ENCODE data around the gene SNRNP200. TPM values are rescaled to one million over a fixed set of nuclear protein-coding genes. Genes with fewer than 3 reads are reported as not detected.
A peak's percentile ranks its signal among the peaks of the same experiment; 100 is the strongest.

SNRNP200 gene
- total RNA-seq, 2 donors from 2014 or later: 190 to 211 TPM

DNA sequence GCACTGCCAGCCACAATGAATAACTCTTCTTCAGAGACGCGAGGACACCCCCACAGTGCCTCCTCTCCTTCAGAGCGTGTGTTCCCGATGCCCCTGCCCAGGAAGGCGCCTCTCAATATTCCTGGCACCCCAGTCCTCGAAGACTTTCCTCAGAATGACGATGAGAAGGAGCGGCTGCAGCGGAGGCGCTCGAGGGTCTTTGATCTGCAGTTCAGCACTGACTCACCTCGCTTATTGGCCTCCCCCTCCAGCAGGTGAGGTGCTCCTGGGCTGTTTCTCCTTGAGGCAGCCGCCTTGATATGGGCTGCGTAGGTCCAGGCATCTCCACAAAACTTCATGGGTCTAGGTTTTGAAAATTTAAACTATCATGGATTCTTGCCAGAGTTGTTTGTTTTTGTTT is 36.3 kb upstream of the SNRNP200 start:
- 96 to 100% methylated on average over 9 to 14 of the region's 14 CpGs for WGBS, 2 experiments (ENCODE audit: insufficient coverage in 1 of 2, insufficient read length in 1 of 2)
- TF ChIP-seq, protein P1, sequence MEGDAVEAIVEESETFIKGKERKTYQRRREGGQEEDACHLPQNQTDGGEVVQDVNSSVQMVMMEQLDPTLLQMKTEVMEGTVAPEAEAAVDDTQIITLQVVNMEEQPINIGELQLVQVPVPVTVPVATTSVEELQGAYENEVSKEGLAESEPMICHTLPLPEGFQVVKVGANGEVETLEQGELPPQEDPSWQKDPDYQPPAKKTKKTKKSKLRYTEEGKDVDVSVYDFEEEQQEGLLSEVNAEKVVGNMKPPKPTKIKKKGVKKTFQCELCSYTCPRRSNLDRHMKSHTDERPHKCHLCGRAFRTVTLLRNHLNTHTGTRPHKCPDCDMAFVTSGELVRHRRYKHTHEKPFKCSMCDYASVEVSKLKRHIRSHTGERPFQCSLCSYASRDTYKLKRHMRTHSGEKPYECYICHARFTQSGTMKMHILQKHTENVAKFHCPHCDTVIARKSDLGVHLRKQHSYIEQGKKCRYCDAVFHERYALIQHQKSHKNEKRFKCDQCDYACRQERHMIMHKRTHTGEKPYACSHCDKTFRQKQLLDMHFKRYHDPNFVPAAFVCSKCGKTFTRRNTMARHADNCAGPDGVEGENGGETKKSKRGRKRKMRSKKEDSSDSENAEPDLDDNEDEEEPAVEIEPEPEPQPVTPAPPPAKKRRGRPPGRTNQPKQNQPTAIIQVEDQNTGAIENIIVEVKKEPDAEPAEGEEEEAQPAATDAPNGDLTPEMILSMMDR (conservative IDR thresholded peaks at IDR 0.05): no peak
- peaks cover 52% of the 10 kb centered on the region for H3K36me3 Mint-ChIP-seq (ENCODE audit: low read depth)
- no peak overlapping the region for H3K4me3 ChIP-seq (ENCODE audit: low read length)
- H3K36me3 ChIP-seq (ENCODE audit: control insufficient read depth, insufficient read depth, low read length): peaks cover 47% of the 10 kb centered on the region
- DNase-seq: no peak
- H3K27me3 ChIP-seq (ENCODE audit: control insufficient read depth, insufficient read depth, low read length, poor library complexity, severe bottlenecking): no peaks in the 10 kb centered on the region
- H3K9me3 Mint-ChIP-seq: no peaks in the 10 kb centered on the region
- H3K27me3 Mint-ChIP-seq (ENCODE audit: insufficient read depth): no peaks in the 10 kb centered on the region
- peaks cover under 1% of the 10 kb centered on the region for H3K4me1 Mint-ChIP-seq
- no peak overlapping the region for H3K27ac Mint-ChIP-seq
- no peaks in the 10 kb centered on the region for H3K4me1 ChIP-seq (ENCODE audit: control insufficient read depth, insufficient read depth, low read length)
- H3K27ac ChIP-seq (ENCODE audit: low read depth, low read length): no peak overlapping the region
- no peak overlapping the region for H3K9ac ChIP-seq (ENCODE audit: extremely low read depth, low read length, poor library complexity, severe bottlenecking)
- H3K9me3 ChIP-seq (ENCODE audit: control insufficient read depth, low read length): no peaks in the 10 kb centered on the region
- no peak overlapping the region for H3K4me3 Mint-ChIP-seq

DNA sequence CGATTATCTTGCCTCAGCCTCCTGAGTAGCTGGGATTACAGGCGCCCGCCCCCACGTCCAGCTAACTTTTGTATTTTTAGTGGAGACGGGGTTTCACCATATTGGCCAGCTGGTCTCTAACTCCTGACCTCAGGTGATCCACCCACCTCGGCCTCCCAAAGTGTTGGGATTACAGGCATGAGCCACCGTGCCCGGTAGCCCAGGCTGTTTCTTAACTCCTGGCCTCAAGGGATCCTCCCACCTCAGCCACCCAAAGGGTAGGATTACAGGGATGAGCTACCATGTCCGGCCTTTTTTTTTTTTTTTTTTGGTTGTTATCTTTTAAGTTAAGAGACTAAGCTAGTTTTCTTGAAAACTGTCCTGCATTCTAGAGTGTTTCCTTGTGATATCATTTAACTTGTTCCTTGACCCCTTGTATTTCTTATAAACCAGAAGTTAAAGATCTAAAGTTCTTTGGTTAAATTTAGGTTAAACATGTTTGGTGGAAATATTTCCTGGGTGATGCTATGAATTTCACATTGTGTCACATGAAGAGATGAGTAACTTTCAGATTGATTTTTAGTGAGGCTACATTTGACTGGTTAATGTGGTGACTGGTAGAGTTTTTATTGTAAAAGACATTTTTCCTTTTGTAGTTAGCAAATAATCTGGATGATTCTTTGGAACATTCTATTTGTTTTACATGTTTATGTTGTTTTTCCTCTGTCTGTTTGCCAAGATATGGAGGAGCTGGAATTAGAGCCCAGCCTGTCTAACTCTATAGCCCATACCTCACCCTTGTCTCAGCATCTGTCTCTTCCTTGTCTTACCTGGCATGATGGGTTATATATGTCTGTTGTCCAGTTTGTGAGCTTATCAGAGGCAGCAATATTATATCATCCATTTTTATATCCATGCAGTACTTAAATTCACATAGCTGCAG is 35.4 kb upstream of the SNRNP200 start:
- DNase-seq: no peak
- no peak overlapping the region for H3K4me3 ChIP-seq (ENCODE audit: low read length)
- H3K27me3 Mint-ChIP-seq (ENCODE audit: insufficient read depth): no peaks in the 10 kb centered on the region
- WGBS, 2 experiments (ENCODE audit: insufficient coverage in 1 of 2, insufficient read length in 1 of 2): 92 to 100% methylated on average over 5 to 9 of the region's 9 CpGs
- no peak overlapping the region for H3K27ac Mint-ChIP-seq
- H3K4me1 ChIP-seq (ENCODE audit: control insufficient read depth, insufficient read depth, low read length): no peaks in the 10 kb centered on the region
- H3K27me3 ChIP-seq (ENCODE audit: control insufficient read depth, insufficient read depth, low read length, poor library complexity, severe bottlenecking): no peaks in the 10 kb centered on the region
- H3K4me1 Mint-ChIP-seq: peaks cover 6% of the 10 kb centered on the region
- H3K9me3 ChIP-seq (ENCODE audit: control insufficient read depth, low read length): no peaks in the 10 kb centered on the region
- no peak overlapping the region for H3K4me3 Mint-ChIP-seq
- peaks cover 44% of the 10 kb centered on the region for H3K36me3 Mint-ChIP-seq (ENCODE audit: low read depth)
- H3K9ac ChIP-seq (ENCODE audit: extremely low read depth, low read length, poor library complexity, severe bottlenecking): no peak overlapping the region
- peaks cover 40% of the 10 kb centered on the region for H3K36me3 ChIP-seq (ENCODE audit: control insufficient read depth, insufficient read depth, low read length)
- no peak overlapping the region for H3K27ac ChIP-seq (ENCODE audit: low read depth, low read length)
- TF ChIP-seq, protein P1 (conservative IDR thresholded peaks at IDR 0.05): no peak
- H3K9me3 Mint-ChIP-seq: no peaks in the 10 kb centered on the region

DNA sequence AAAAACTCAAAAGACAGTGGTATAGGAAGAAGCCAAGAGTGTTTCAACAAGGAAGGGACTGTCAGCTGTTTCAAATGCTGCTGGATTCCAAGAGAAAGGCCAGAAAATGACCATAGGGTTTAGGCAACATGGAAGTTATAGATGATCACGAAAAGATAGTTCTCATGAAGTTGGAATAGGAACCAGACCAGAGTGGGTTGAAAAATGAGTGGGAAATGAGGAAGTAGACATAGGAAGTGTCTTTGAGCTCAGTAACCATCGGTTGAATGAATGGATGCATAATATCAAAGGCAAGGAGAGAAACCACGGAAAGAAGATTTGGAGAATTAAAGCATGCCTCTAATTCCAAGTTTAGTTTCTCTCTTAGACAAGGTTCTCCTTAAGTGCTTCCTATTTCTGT is 31.5 kb upstream of the SNRNP200 start:
- H3K9ac ChIP-seq (ENCODE audit: extremely low read depth, low read length, poor library complexity, severe bottlenecking): no peak overlapping the region

More for the DNA sequence above, 31.5 kb upstream of the SNRNP200 start:
- Histone ChIP-seq H3K27ac (ENCODE audit: low read depth, low read length) (no peak overlapping the region), H3K36me3 (ENCODE audit: control insufficient read depth, insufficient read depth, low read length) (peaks cover 3% of the 10 kb centered on the region), H3K4me3 (ENCODE audit: low read length) (peak overlapping the region; percentile 91), H3K9me3 (ENCODE audit: control insufficient read depth, low read length) (no peaks in the 10 kb centered on the region), H3K4me1 (ENCODE audit: control insufficient read depth, insufficient read depth, low read length) (no peaks in the 10 kb centered on the region), H3K27me3 (ENCODE audit: control insufficient read depth, insufficient read depth, low read length, poor library complexity, severe bottlenecking) (no peaks in the 10 kb centered on the region)
- Mint-ChIP-seq H3K27ac (no peak overlapping the region), H3K9me3 (no peaks in the 10 kb centered on the region), H3K36me3 (ENCODE audit: low read depth) (peaks cover 17% of the 10 kb centered on the region), H3K4me1 (peaks cover 11% of the 10 kb centered on the region), H3K4me3 (peak overlapping the region; percentile 67), H3K27me3 (ENCODE audit: insufficient read depth) (peaks cover 2% of the 10 kb centered on the region)
- WGBS, 2 experiments (ENCODE audit: insufficient coverage in 1 of 2, insufficient read length in 1 of 2): 95 to 100% methylated on average over 3 of the region's 3 CpGs
- TF ChIP-seq, protein P1 (conservative IDR thresholded peaks at IDR 0.05): no peak
- DNase-seq: no peak

Measured in endodermal cell (in vitro differentiated cells).